ENCODE data around the gene NEU2.

GRCh38 chr2:233075141-233075965, 42.9 kb downstream of the NEU2 start:
- TF ChIP-seq, protein P1, sequence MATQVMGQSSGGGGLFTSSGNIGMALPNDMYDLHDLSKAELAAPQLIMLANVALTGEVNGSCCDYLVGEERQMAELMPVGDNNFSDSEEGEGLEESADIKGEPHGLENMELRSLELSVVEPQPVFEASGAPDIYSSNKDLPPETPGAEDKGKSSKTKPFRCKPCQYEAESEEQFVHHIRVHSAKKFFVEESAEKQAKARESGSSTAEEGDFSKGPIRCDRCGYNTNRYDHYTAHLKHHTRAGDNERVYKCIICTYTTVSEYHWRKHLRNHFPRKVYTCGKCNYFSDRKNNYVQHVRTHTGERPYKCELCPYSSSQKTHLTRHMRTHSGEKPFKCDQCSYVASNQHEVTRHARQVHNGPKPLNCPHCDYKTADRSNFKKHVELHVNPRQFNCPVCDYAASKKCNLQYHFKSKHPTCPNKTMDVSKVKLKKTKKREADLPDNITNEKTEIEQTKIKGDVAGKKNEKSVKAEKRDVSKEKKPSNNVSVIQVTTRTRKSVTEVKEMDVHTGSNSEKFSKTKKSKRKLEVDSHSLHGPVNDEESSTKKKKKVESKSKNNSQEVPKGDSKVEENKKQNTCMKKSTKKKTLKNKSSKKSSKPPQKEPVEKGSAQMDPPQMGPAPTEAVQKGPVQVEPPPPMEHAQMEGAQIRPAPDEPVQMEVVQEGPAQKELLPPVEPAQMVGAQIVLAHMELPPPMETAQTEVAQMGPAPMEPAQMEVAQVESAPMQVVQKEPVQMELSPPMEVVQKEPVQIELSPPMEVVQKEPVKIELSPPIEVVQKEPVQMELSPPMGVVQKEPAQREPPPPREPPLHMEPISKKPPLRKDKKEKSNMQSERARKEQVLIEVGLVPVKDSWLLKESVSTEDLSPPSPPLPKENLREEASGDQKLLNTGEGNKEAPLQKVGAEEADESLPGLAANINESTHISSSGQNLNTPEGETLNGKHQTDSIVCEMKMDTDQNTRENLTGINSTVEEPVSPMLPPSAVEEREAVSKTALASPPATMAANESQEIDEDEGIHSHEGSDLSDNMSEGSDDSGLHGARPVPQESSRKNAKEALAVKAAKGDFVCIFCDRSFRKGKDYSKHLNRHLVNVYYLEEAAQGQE (IDR thresholded peaks at IDR 0.05; ENCODE audit: insufficient read depth in 1 of 2, low read depth in 2 of 2, low read length in 2 of 2): no peak
- no peak for TF ChIP-seq POLR2AphosphoS5 (IDR thresholded peaks at IDR 0.05; ENCODE audit: low read depth, low read length)
